IPS-NIHi7 (cell line): ENCODE measurements around the gene UNC5C.

ENCODE experiments used
- DNase-seq: peaks from one replicate; pipeline ENCODE4 v3.0.0; 2012; ENCODE audit warnings: mixed read lengths; ENCODE audit errors: extremely low spot score

The UNC5C gene

DNA sequence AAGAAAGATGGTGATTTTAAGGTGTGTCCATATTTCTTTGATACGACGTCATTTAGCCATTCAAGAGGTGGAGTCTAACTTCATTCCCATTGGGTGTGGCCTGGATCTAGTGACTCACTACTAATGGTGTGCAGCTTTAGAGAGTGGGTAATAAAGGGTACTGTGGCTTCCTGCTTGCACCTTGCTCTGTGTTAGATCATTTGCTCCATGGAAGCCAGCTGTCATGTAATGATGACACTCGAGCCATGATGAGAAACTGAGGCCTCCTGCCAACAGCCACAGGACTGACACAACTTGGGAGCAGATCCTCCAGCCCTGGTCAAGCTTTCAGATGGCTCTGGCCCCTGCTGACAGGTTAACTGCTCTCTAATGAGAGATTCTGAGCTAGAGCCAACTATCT, 82.0 kb downstream of the UNC5C start:
- DNase-seq: no peak

DNA sequence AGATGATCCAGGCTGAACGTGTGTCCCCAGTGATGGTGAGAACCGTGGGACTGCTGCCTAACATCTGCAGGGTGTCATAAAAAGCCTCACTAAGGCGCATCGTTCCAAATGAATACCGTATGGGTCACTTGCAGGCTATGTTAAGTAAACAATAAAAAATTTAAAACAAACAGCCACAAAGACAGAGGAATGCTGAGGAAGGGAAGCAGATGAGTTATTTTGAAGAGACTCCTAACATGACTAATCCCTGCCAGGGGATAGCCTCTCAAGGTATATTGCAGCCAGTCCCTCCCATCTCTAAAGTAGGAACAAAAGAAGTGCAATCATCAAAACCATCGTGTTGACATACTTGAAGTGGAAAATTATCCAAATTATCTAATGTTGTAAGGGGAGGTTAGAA, 83.8 kb downstream of the UNC5C start:
- DNase-seq: no peak

DNA sequence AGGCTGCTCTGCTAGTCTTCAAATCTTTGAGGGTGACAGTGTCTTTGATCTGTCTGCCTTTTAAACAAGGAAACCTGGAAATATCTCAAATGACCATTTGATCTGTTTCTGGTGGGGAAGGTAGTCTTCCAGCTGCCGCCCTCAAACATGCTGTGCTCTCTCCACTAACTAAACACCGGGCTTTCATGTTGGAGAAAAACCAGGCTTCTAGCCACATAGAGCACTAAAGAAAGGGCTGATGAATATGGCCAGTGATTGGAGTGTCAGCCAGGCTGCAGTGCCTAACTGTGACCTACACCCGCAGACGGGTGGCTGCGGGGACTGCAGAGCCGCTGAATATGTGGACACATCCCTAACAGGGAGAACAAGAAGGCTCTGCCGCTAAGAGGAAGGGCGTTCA, 85.9 kb downstream of the UNC5C start:
- no peak for DNase-seq

DNA sequence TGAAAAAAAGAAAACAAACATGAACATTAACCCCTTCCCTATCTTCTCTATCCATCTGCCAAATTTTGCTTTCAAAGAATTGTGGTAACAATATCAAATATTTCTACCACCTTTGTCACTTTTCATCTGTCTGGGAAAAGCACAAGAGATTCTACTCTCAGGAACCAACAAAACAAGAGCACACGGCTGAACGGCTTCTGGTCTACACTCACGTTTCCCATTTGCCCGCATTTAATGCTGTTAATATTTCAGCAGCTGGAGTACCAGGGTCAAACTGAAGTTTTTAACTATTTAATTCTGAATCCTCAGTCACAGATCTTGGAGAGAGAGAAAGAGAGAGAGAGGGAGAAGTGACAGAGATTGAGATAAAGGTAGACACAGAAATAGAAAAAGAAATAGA, 91.4 kb downstream of the UNC5C start:
- DNase-seq: no peak

DNA sequence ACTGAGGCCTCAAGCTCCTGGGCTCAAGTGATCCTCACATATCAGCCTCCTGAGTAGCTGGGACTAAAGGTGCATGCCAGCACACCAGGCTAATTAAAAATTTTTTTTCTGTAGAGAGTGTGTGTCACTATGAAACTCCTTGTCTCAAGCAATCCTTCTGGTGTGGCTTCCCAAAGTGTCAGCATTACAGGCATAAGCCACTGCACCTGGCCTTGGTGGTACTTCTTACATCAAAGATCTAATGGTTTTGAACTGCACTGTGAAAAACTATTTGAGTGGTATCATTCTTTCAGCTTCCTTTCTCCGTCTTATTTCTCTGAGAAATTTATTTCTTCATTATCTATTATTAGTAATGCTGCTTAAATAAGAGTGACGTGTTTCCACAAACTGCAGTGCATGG, 98.5 kb downstream of the UNC5C start:
- DNase-seq: no peak

DNA sequence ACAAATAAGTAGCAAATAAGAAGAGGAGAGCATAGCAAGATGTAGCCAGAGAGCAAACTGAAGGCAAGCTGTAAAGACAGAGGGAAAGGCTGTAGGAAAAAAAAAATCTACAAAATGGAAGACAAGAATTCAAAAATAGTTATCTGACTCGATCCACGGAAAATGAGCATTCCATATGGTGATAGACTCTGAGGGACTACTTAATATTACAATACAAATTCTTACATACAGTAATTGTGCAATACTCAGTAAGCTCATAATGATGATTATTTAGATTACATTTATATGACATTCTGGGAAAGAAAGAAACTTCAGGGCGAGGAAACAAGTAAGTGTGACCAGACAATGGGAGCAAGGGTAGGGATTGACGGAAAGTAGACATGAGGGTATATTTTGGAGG, 102.6 kb downstream of the UNC5C start:
- no peak for DNase-seq

DNA sequence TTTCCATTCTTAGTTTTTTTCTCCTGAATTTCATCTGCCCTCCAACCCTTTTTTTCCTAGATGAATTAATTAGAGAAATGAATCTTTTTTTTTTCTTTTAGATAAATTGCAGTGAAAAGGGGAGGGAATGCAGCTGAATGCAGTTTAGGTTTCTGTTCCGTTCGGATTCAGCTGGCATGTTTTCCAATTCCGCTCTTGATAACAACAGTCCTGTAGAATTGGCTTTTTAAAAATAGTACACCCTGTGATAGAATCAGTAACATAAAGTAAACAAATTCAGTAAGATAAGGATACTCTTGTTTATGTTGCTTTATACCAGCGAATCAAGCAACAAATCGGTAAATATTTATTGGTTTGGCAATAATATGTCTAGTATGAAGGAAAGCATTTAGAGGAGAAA, 103.5 kb downstream of the UNC5C start:
- DNase-seq: no peak

DNA sequence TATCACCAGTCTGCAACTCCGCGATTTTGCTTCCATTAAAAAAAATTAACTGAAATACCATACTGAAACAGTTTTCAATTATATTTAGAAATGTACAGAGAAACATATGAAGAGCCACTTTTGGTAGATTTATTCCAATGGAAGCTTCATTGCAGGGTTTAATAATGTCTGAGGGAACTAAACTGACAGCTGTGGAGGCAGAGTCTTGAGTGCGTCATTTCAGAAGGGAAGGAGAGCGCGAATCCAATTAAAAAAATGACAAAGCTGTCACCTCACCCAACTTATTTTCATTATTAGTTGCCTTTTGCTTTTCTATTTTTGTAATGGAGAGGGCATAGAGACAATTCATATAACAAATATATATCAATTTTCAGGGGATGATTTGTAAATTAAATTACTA, 104.0 kb downstream of the UNC5C start:
- DNase-seq: no peak

DNA sequence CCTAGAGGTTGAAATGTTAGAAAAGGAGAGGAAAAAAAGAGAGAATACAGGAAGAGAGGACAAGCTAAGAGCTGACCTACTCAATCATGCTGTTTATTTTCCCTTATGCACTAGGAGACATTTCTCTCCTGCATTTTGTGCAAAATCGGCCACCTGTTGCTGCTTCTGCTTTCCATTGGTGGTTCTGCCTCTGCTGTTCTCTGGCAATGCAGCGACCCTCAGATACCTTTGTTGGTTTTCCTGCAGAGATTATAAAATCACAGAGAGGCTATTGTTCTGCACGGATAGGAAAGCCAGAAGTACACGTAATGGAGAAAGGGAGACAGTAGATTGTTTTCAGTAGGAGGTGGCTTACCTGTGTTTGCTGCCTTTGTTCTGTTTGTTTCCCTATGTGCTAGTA, 108.9 kb downstream of the UNC5C start:
- DNase-seq: no peak

DNA sequence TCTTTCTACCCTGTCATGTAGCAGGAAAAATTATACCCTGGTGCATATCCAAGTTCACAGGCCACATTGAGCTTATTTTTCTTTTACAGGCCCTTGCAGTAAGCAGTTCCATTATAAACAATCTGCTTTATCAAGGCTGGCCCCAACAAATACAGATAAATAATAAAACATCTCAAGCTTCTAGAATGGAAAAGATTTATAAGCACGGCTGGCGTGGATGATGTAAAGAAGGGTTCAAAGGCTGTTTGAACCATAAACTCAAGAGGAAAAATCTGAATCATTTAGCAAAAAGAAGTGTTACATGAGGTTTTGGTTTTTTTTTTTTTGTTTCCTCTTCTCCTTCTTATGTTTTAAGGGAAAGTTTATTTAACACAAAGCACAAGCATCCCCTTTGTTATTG, 109.7 kb downstream of the UNC5C start:
- no peak for DNase-seq

DNA sequence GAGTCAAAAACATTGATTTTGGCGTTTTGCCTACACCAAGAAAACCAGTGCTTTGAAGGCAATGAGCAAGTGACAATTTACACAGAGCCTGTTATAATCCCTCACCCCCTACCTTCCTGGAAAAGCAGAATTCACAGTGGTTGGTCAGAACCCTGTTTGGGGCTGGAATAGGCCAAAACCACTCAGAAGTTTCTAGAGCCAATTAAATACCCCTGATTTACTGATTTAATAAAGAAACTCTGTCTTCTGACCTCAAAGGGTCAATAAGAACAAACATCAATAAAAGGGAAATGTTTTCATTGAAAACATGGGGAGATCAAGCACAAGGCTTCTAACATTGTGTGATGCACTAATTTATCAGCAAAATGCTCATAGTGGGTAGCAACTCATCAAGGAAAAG, 116.3 kb downstream of the UNC5C start:
- no peak for DNase-seq

DNA sequence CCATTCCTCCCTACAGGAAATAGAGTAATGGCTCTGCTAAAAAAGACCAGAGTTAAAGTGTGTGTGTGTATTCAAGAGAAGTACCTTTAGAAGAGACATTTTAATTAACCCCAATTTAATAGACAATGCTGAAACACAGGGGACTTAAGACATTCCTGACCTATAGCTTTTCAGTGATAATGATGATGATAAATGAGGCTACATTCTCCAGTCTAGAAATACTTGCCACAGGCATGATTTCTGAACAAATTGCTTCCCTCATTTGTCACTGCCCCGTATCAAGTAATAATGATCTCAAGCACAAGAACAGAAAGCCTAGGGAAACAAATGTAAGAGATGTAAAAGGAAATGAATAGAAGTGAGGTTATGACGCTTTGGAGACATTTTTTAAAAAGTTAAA, 117.1 kb downstream of the UNC5C start:
- no peak for DNase-seq

DNA sequence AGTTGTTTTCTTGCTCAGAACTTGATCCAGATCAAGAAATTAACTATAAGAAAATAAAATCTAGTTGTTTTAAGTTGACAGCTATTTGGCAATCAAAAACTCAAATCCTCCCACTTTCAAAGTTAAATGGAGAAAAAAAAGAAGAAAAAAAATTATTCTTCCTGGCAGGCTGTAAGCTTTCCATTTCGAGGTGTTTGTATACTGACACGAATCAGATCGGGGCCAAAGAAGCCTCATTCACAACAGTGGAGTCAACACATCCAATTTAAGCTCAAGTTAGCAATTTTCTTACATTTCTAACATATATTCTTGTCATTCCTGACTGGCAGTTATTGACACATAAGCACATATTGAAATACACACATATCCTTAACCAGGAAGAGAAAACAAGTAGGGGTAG, 119.4 kb downstream of the UNC5C start:
- DNase-seq: no peak

DNA sequence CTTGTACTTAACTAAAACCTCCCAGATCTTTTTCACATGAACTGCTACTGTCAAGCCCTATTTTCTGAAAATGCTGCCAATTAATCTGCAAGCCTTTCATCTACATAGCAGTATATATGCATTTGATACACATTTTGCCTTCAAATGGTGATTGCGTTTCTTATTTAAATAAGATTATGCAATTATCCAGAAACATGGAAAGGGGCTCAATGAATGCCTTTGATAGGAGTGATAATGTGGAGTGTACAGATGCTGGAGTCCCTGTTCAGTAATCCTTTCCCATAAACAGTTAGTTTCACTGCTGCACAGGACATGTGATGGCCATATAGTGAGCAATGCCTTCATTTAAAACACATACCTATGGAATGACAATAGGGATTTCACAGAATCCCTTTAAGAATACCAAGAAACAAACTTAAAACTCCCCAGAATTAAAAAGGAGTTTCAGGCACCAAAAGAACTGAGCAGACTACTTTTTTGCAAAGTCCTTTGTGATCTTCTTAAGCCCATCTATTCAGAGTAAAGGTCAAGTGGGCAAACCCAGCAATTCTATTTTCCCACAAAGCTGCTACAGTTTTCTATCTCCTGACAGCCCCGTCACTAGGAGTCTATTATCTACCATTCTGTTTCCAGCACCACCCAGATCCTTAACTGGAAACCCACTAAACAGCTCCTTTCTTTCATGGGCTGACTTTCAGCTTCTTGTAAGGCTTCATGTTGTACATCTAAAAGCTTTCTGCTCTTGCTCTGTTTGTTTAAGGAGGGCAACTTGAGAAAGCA, 120.3 kb downstream of the UNC5C start:
- no peak for DNase-seq

DNA sequence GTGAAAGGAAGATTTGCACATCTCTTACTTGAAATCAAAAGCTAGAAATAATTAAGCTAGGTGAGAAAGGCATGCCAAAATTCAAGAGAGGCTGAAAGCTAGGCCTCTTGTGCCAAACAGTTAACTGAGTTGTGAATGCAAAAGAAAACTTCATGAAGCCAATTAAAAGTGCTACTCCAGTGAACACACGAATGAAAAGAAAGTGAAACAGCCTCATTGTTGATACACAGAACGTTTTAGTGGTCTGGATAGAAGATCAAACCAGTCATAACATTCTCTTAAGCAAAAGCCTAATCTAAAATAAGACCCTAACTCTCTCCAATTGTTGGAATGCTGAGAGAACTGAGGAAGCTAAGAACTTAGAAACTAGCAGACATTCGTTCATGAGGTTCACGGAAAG, 122.3 kb downstream of the UNC5C start:
- DNase-seq: no peak

DNA sequence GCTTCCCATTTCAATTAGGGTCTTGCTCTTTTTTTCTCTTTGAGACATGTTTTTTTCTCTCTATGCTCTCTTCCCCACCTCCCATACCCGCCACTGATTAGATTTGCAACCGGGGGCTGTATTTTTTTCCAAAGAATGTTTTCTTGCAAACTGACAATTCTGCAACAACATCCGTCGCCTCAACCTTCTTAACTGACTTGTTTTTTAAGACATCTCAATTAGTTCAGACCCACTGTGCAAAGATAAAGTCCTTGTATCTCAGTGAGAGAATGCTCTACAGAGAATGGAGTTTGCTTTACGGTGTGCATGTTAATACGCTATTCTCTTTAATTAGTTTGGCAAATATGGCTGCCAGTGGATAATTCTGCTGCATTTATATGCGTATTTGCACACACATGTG, 126.3 kb downstream of the UNC5C start:
- no peak for DNase-seq

DNA sequence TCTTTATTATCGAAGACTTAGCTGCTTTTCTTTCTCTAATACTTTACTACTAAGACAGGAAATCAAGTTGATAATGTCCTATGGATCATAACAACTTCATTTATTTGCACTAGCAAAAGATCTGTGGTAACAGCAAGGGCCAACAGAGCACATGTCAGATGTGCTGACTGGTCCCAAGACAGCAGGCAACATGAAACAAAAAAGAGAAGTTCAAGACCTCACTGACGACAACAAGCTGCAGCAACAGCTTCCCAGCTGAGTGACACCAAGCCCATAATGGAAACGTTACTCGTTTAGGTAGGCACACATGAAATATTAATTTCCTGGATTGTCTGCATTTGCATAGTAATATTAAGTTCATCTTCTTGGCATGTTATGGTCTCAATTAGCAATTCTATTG, 126.9 kb downstream of the UNC5C start:
- no peak for DNase-seq

DNA sequence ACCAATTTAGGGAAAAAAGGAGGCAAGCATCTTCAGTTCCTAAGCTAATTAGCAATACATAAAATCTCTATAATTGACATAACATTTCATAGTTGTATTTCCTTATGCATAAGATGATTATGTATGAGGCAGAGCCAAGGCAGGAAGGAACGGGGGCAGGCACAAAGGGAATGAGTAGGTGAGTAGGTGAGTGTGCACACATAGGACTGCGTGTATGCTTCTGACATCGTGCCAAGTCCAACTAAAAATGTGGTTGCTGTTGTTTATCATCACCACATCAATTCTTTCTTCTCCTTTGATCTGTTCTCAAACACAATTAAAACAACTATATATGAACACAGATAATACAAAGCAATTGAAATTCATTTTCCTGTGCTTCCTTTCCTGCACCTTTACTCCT, 131.2 kb downstream of the UNC5C start:
- DNase-seq: no peak

DNA sequence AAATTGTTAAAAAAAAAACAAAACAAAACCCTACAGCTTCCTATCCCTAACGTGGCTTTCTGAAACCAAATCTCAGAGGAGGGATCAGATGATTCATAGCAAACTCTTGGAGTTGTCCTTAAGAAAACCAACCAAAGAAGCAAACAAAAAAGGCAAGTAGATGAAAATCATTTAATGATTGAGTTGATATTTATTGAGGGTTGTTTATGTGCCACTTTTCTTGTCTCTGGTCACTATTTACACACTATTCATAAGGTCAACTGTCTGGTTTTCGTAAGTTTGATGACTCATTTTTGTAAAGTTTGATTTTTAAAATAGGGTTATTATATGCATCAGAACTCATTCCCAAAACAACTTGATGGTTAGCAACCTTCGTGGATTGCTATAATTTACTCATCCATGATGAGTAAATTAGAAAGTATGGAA, 133.4 kb downstream of the UNC5C start:
- DNase-seq: no peak

DNA sequence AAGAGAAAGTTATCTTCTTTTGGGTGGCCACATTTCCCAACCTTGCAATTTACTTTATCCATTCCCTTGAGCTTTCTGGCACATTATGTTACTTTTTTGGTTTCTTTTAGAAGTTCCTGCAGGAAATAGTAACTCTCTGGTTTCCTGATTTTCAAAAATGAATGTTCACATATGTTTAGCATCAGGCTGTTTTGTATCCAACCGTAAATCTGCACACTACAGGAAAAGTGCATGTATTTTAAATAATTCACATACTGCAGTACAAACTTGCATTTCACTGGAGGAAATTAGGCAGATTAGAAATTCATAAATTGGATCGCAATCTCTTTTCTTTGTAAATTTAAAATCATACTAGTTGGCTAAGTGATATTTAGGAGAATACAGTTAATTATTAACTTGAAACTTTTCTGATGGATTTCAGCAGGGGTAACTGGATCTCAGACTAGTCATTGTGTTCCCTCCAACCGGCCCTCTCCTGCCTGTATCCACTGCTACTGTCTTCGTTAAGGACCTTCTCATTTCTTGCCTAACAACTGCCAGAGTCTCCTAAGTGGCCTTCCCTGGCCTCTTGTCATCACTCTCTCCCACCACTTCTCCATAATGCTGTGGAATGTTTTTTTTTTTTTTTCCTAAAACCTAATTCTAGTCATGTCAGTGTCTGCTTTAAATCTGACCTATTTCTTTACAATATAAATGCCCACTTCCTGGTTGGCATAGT, 137.2 kb downstream of the UNC5C start:
- no peak for DNase-seq

DNA sequence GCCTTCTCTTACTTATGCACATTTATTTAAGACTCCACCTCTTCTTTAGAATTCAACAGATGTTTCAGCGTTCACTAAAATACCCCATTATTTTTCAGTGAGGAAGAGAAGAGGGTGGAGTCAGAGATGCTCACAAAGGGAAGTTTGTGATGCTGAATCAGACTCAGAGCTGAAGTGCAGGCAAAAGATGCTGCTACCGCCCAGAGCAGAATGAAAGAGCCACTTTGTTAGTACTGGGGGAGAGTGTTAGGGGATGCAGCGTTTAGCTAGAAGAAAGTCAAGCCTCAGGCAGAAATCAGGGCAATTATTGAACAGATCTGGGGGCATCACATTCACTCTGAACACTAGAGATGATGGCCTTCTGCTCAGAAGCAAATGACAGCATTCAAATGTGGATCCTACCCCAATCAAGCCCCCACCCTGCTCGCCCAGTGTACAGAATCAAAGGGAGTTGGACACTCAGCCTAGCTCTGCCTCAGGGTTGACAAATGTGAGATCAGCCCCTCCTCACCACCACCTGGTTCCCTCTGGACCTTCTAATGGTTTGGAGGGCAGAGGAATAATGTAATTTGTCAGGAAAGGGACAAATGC, 138.3 kb downstream of the UNC5C start:
- DNase-seq: no peak

DNA sequence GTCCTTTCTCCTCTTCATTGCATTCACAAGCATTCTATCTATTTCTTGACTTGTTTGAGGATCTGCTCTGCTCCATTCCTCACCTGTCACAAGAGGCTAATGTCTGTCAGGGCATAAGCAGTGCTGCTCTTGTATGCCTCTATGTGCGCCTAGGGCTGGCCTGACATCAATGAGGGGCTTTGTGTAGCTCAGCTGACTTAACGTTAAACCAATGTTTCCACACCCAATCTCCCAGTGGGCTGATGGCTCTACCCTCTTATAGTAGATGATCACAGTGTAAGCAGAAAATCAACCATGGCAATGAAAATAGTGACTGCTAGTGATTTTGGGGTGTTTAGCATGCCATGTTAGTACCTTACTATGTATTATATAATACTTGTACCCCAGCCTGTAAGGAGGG, 139.0 kb downstream of the UNC5C start:
- no peak for DNase-seq

DNA sequence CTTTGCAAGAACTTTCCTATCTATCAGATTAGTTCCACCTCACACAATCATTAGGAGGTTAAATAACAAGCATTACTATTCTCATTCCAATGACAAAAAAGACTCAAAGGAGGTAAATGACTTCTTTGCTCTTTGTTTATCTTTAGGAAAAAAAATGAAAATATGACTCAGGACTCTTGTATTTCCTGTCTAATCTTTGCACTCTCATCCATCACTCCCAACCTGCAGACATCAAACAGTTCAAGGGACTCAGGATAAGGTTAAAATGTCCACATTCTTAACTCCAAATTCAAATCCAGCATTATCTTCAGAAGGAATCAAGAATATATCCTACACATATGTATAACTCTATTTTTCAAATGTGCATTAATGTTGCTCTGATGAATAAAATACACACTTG, 139.6 kb downstream of the UNC5C start:
- no peak for DNase-seq
